Measurements from ENCODE around the gene OPN1SW.
A peak's percentile ranks its signal among the peaks of the same experiment; 100 is the strongest.

Gene OPN1SW

DNA sequence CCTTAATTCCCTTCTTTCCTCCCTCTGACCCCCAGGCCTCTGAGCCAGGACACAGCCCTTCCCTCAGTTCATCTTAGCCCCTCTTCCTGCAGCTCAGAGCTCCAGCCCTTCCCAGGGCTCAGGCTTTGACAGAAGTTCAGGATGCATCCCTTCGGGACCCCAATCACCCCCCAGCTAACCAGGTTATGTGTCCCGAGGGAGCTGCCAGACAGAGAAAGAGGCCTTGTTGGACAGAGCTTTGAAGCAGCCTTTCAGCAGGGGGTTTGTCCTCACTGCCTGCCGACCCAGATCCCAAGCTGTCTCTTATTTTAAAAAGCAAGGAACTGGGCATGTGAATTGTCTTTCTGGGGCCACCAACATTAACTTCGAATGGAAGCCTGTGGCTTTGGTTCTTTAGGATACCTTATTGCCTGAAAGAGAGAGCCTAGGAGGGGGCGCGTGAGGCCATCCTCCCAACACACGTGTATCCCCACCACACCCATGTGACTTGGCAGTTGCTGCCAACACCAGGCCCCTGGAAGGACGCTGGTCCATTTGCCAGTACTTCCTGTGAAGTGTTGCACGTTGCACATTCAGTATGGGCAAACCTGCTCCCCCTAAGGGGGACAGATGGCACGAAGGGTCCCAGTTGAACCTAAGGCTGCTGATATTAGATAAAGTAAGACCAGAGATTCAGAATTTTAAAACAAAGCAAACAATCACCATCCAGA lies 17.0 kb upstream of the OPN1SW start:
- DNase-seq, result no peak

DNA sequence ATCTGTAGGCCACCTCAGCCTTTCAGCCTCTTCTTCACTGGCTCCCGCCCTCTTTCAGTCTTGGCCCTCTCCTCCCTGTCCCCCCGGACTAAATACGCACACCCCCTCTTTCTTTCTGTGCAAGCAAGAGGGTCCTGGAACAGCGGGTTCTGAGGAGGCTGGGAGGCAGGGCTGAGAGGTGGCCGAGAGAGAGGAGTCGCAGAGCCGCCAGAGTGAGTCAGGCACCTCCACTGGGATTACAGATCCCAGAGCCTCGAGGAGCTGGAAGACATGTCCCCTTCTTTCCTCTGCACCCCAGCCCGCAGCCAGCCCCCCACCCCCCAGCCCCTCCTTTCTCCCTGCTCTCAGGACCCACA lies 16.4 kb upstream of the OPN1SW start:
- DNase-seq, result peak; percentile 13

DNA sequence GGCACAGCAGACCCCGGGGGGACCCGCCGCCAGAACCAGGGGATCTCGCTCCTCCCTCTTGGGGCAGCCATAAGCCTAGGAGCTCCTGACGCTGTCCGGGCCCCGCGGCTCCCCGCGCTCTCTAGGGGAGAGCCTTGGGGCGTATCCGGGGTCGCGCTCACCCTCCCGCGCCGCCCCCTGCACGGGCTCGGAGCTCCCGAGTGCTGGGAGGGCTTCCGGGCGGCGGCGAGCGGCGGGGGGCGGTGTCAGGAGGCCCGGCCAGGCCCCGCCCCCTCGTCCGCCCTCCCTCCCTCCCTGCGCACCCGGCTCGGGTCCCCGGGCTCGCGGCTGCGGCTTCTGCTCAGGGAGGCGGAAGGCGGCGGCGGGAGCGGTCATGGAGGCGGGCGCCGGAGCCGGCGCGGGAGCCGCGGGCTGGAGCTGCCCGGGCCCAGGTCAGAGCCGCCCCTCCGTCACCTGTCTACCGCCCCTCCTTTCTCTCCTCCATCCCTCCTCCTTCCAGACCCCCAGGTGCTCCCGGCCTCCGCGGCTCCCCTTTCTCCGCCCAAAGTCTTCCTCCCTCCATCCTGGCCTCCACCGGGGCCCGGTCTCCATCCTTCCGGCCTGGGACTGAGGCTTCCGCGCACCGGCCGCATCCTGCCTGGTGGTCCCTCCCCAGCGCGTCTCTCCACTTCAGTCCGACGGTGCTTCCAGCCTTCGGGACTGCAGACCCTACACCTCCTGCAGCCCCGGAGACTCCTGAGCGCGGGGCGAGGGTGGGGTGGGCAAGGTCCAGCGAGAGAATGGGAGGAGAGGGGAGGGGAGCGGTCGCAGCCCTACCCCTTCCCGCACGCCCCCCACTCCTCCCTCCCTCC lies 15.8 kb upstream of the OPN1SW start, which contains the start of gene CCDC136:
Gene CCDC136, plus strand, starts transcription at position 848 of the 851 bp plus-strand sequence. CDS start 444 bp downstream, outside the sequence.
- no peak for DNase-seq

DNA sequence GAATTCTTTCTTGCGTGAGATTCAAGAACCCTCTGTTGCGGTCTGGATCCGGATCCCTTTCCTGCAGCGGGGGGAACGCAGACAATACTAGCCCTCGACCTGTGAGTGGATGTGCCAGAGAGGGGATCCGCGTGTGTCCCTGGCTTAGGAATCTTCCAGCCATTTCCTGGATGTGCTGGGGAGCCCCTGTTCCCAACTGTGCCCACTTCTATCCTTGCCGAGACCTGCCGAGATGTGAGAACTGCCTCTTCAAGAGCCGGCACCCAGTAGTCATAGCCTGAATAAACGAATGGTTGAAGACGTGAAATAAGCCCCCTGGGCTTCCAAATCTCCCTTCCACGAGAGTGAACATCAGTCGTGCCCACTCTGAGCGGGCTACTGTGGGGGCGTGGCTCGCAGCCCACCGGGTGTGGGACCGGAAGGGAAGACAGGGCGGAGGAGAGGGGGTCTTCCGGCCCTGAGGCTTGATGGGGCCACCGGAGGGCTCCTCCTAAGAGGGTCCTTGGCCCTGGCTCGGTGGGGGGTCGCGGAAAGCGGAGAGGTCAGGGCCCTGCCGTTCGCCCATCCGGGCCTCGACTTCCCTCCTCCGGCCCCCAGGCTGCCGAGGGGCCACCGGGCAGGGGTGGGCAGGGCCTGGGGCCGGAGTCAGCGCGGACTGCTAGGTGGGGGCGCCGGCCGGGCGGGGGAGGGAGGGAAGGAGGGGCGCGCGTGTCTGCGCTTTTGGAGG lies 14.9 kb upstream of the OPN1SW start:
- no peak for DNase-seq

DNA sequence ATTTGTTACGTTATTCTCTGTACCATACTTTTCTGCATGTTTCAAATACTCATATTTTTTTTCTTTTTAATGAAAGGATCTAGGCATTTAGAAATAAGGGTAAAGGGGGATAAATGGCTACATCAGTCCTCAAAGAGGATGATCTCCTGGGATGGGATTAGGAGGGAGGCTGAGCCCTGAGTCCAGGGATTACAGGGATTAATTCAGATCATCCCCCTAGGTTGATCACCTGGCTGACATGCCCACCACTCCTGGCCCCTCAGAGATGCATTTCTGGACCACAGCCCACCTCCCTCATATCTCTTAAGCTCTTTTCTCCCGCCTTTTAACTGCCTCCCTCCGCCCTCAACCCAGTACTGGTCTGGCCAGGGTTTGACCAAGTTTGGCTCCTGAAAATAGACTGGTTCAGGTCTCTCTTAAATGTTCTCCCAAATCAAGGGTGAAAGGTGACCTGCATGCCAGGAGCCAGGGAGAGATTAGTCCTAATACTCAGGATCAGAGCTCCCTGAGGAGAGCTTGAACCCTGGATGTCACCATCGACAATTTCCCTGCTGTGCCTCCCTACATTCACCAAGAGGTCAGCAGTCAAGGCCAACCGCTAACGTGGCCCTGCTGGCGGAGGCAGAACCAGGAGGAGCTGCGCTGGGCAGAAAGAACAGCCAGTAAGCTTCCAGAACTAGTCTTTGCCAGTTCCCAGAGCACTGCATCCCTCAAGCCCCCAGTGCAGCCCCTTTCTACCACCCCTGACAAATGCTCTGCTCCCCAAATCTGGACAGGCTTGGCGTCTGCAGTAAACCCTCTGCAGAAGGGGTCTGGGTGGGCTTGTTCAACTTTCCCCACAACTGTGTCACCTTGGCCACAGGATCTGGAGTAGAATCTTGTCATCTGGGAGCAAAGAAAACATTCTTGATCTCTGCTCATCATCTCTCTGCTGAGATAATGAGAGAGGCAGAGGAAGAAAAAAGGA lies 13.1 kb upstream of the OPN1SW start:
- DNase-seq, result no peak

DNA sequence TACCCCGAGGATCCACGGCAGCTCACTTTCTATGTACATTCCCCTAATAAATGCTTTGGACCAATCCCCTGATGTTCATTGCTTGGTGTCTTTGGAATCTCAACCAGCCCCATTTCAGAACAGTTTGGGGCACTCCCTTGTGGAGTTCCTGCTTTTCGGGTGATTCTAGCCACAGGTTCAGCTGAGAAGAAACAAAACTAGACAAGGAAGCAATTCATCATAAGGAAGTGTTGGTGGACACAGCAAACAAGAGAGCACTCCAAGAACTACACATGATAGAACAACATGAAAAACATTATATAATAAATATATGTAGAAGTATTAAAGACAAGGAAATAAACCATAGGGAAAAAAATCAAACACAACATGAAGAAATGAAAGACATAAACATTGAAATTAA lies 10.1 kb upstream of the OPN1SW start:
- DNase-seq, result no peak

DNA sequence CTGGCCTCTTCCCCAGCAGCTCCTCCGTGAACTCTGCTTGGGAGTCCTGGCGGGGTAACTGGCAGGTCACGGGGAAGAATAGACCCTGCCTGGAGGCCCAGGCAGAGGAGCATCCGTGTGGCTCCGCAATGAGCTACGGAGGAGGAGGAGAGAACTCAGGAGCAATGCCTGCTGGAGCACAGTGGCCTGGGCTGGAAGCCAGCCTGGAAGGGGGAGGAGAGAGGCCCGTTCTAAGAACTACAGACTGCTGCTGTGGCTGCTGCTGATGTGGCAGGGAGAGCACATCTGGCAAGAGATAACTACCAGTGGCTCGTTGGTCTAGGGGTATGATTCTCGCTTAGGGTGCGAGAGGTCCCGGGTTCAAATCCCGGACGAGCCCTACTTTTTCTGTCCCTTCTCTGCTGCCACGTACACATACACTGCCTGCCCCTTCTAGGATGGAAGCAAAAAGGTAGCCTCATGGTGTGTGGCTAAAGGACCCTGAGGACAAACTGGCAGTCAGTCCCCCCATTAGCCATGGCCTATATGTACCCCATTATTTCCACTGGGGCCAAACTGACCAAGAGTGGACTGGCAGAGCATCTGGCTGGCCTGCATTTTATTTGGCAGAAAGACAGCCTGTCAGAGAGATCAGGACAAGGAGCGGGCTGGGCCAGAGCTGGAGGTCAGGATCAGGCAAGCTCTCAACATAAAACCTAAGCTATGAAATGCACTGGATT lies 7.7 kb upstream of the OPN1SW start:
- DNase-seq, result peak; percentile 26

DNA sequence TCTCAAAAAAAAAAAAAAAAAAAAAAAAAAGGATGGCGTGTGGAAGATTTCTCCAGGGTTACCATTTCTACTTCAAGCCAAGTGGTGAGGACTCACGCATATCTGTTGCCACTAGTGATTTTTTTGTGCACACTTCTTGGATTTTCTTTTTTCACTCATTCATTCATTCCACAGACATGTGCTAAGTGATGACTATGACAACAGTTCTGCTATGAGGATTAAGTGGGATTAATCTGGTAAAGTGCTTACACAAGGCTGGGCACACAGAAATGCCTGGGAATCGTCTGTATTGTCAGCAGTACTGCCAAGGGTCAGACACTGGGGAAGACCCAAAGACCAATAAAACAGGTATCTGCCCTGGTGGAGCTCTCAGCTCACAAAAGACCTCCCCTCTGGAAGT lies 6.3 kb upstream of the OPN1SW start:
- no peak for DNase-seq

DNA sequence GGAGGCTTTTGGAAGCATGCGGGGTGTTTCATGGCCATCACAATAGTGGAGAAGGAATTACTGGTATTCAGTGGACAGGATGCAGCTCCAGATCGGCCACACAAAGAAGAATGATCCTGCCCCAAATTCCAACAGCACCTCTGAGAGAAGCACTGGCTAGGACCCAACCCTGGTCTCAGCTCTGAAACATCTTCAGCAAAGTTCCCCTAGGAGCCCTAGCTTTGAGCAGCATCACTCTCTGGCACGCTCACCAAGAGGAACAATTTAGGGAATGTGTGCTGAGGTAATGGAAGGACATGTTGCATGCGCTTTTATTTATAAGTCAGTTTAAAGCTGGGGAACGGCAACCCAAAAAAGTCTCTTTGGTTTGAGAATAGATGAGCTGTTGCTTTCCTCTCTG lies 5.5 kb upstream of the OPN1SW start:
- no peak for DNase-seq

DNA sequence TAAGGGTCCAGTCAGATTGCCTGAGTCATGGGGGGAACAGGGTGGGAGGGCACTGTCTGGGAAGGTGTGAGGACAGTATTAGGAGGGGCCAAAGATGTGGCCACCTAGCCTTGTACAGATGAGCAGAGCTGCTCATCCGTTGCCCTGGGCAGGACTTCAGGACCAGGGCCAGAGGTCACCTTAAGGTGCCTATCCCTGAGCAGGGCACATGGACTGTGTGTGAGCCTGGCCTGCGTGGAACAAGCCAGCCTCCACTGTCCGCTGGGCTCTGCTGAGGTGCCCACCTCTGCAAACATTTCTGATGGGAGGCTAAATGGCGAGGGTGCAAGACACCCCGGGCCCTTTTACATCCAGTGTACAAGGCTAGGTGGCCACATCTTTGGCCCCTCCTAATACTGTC lies 3.4 kb upstream of the OPN1SW start:
- DNase-seq, result no peak

DNA sequence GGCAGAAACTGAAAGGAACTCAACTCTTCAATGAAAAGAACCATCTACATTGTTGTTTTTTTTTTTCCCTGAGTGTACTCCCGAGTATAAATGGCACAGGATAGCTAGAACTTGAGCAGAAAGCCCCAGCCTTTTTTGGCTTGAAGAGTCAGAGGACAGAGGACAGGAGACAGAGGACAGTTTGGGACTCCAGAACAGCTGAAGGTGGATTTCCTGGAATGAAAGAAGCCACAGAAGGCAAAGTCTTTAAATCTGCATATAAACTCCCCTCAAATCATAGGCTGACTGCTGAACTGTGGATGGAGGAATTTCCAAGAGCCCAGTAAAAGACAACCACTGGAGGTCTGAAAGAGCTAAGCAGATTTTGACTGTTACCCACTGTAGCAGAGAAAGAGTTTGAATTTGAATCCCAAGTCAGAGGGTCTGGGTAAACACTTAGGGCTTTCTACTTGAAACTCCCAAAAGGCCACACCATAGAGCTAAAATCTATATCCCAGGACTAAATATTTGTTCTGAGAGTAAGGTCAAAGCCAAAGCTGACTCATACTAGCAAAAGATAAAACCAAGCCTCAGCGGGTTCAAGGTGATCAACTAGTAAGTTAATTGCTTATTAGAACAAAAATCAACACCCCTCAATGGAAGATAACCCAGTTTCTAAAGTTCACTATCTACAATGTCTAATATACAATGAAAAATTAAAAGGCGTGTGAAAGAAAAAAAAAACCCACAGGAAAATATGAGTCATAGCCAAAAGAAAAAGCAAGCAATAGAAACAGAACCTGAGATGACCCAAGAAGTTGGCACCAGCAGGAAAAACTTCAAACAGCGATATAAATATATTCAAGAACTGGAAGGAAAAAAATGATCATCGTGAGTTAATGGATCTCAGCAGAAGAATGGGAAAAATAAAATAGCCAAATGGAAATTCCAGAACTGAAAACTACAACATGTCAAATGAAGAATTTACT lies 1.8 kb upstream of the OPN1SW start:
- no peak for DNase-seq

DNA sequence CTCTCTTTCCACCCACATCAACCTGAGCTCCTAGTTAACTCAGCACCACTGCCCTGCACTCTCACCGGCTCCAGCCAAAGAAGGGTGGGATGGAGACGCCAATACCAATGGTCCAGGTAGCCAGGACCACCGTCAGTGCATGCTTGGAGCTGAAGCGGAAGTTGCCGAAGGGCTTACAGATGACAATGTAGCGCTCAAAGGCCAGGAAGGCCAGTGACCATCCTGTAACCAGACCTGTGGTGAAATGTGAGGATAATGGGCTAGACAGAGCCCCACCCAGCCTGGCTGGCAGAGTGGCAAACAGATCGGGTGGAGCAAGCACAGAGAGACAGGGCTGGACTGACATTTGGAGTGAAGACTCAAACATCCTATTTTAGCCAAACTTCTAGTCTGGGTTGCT lies 673 bp downstream of the OPN1SW start:
- no peak for DNase-seq

DNA sequence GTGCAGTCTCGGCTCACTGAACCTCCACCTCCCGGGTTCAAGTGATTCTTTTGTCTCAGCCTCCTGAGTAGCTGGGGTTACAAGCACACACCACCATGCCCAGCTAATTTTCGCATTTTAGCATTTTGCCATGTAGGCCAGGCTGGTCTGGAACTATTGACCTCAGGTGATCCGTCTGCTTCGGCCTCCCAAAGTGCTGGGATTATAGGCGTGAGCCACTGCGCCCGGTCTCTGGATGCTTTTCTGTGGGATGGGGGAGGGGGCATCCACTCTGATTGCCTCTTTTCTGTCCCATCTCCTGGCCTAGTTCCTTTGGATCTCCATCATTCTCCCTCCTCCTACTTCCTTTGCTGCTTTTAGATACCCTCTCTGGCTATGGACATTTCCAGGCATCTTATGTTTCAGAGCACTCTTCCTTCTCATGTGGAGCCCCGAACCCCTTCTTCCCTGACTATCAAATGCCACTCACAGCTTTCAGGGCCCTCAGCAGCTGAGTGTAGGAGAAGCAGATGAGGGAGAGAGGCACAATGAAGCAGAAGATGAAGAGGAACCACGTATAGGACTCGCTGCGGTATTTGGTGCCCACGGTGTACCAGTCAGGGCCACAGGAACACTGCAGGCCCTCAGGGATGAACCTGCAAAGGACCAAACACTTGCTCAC lies 1.4 kb downstream of the OPN1SW start:
- no peak for DNase-seq

DNA sequence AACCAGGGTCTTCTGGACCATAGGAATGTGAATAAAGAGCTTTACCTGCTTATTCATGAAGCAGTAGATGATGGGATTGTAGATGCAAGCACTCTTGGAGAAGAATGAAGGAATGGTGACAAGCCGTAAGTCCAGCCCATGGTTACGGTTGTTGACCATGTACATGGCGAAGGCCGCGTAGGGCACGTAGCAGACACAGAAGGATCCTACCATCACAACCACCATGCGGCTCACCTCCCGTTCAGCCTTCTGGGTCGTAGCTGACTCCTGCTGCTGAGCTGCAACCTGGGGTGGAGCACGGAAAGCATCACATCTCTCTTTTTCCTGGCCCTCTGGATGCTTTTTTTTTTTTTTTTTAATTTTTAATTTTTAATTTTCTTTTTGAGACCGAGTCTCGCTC lies 2.0 kb downstream of the OPN1SW start:
- no peak for DNase-seq

DNA sequence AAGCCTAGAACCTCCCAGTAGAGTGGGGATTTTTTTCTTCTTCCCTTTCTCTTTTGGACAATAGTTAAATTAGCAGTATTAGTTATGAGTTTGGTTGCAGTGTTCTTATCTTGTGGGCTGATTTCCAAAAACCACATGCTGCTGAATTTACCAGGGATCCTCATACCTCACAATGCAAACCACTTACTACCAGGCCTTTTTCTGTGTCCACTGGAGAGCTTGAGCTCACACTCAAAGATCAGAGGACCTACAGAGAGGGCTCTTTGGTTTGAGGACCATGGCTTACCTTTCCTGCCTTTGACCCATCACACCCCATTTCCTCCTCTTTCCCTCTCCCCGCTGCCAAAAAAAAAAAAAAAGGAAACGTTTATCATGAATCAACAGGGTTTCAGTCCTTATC lies 5.4 kb downstream of the OPN1SW start:
- DNase-seq, result no peak

DNA sequence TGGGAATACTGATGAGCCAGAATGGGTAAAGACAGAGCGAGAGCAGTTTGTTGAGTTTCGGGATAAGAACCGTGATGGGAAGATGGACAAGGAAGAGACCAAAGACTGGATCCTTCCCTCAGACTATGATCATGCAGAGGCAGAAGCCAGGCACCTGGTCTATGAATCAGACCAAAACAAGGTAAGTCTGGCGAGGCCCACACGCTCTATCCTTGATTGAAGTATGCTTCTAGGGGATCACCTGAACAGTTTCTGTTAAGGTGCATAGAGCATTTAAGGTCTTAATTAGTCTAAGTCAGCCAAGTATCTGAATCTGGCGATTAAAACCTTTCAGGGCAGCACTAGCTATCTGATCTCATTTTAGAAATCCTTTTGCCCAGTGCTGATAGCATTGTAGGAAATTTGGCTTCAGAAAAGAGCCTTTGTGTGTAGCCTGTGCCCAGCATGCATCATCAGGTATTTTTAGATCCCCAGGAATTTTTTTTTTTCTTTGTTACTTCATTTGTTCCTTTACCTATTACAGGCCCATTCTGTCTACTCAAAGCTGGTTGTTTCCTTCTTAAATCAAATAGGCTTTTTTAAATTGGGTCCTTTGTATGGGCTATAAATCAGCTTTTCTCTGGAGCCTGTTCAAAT lies 8.0 kb downstream of the OPN1SW start:
- DNase-seq, result no peak

DNA sequence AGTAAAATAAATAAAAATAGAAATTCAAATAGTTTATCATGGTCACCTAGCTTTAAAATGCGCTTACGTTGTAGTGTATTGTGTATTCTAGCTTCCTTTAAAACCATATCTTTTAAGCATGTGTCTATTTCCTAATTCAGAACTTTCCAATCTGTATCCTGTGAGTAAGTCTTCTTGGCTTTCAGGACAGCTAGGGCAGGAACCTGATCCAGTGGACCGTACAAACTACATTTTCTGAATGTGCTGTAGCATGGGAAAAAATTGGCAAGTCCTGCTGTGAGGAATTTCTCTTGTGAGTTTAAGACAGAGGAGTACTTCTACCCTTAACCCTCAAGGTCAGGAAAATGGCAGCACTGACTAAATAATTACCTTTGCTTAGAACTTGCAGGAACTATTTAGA lies 12.1 kb downstream of the OPN1SW start:
- DNase-seq, result peak; percentile 85

DNA sequence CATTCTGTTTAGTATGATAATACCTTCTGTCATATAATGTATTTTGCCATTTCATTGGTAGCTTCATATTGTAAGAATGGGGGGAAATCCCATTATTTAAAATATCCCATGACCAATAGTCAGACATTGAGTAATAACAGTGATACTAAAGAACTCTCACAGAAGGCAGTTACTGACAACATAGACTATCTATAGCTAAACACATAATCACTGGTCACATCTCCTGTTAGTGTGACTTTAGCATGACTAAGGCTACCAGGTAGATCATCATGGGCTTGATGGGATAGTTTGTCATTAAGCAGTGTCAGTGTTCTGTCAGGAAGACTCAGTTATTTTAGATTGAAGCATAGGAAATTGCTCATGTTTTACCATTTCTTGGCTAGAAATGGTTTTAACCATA lies 16.4 kb downstream of the OPN1SW start:
- no peak for DNase-seq

DNA sequence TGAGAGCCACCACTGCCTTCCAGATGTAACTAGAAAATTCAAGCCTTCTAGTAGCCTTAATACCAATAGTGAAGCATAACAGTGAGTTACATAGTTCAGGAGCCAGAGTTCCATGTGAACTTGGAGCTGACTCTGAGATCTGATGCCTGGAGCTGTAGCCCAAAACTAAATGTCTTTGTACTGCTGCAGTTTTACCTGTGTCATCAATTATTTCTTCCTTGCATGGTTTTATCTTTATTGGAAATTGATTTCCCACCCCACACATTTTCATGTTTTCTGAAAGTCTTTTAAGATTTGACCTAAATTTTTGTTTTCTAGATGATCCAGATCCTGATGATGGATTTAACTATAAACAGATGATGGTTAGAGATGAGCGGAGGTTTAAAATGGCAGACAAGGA lies 17.0 kb downstream of the OPN1SW start:
- no peak for DNase-seq

DNA sequence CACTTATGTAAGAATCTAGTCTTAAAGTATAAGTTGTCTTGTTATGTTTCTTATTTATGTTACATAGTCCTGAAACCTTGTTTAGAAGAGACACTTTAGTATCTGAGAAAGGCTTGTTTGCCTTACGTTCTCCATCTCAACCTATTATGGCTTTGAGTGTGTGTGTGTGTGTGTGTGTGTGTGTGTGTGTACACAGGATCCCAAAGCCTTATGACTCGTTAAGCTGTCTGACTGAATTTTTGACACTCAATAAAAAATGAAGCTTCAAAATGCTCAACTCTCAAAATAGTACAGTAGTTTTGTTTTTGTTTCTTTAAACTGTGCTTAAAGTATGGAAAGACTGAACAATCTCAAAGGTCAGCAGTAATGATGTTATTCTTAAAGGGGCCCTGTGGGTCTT lies 18.4 kb downstream of the OPN1SW start:
- DNase-seq, result no peak

Measured in kidney glomerular epithelial cell (primary cell).